Common myeloid progenitor, CD34-positive (primary cell): ENCODE results near the gene ABCB11.

Experiments used
- CTCF ChIA-PET: fragments of 350-600 bp; sonication (Branson Sonifier 250); formaldehyde crosslinking; loops from one replicate; lab custom pipeline; 2021; ENCODE audit warnings: antibody characterized with exemption; lab: Charles Lee
- POLR2A ChIA-PET: fragments of 350-600 bp; sonication (Branson Sonifier 250); formaldehyde crosslinking; loops from one replicate; lab custom pipeline; 2021; ENCODE audit warnings: antibody characterized with exemption; lab: Charles Lee
- DNase-seq, 3 donors: peaks; one replicate each; pipeline versions ENCODE4 v3.0.0 to v3.0.0-alpha.2; 2013
- H3K27ac ChIP-seq, 2 experiments: 1 replicate in 1 of 2; 2 replicates in 1 of 2; pipeline ENCODE4 v1.7.0; 2013; ENCODE audit warnings: inconsistent platforms in 2 of 2, low read length in 2 of 2, mild to moderate bottlenecking in 2 of 2, low read depth in 1 of 2, moderate library complexity in 1 of 2; ENCODE audit not compliant: severe bottlenecking in 2 of 2, insufficient read depth in 1 of 2, poor library complexity in 1 of 2
- H3K27me3 ChIP-seq, 5 experiments: replicated peaks in 2 of 5; 1 replicate in 3 of 5; 2 replicates in 2 of 5; pipeline versions ENCODE4 v1.6.1 to v1.7.0; 2013; ENCODE audit warnings: low read length in 4 of 5, mild to moderate bottlenecking in 2 of 5, moderate library complexity in 2 of 5, inconsistent platforms in 1 of 5; ENCODE audit not compliant: insufficient read depth in 5 of 5, control insufficient read depth in 4 of 5
- H3K36me3 ChIP-seq, 4 experiments: 1 replicate in 2 of 4; 2 replicates in 2 of 4; pipeline versions ENCODE4 v1.6.1 to v1.7.0; 2013; ENCODE audit warnings: low read length in 3 of 4, control low read depth in 1 of 4, mild to moderate bottlenecking in 1 of 4; ENCODE audit not compliant: control insufficient read depth in 4 of 4, insufficient read depth in 4 of 4
- H3K4me1 ChIP-seq, 4 experiments: 1 replicate in 3 of 4; 2 replicates in 1 of 4; pipeline versions ENCODE4 v1.6.1 to v1.7.1; 2013; ENCODE audit warnings: low read length in 3 of 4, mild to moderate bottlenecking in 3 of 4, control low read depth in 1 of 4, inconsistent platforms in 1 of 4, moderate library complexity in 1 of 4; ENCODE audit not compliant: control insufficient read depth in 4 of 4, insufficient read depth in 4 of 4; ENCODE audit errors: control extremely low read depth in 1 of 4
- H3K4me3 ChIP-seq, 7 experiments: 1 replicate in 4 of 7; 2 replicates in 3 of 7; pipeline versions ENCODE4 v1.5.1 to v1.7.0; 2013; ENCODE audit warnings: mild to moderate bottlenecking in 7 of 7, low read length in 6 of 7, moderate library complexity in 6 of 7, inconsistent platforms in 2 of 7, low read depth in 2 of 7, control low read depth in 1 of 7; ENCODE audit not compliant: insufficient read depth in 4 of 7, control insufficient read depth in 1 of 7; ENCODE audit errors: extremely low read depth in 1 of 7
- H3K9me3 ChIP-seq, 5 experiments: 1 replicate in 4 of 5; 2 replicates in 1 of 5; pipeline versions ENCODE4 v1.6.1 to v1.7.1; 2013; ENCODE audit warnings: low read length in 4 of 5, mild to moderate bottlenecking in 2 of 5, inconsistent platforms in 1 of 5, low read depth in 1 of 5, moderate library complexity in 1 of 5; ENCODE audit not compliant: control insufficient read depth in 4 of 5, insufficient read depth in 2 of 5; ENCODE audit errors: control extremely low read depth in 1 of 5
- WGBS: methylation state at CpG from one replicate; pipeline ENCODE4 v1.1.5; 2013; ENCODE audit not compliant: insufficient coverage; 5-methylcytosine and 5-hydroxymethylcytosine counted together

The ABCB11 gene

DNA sequence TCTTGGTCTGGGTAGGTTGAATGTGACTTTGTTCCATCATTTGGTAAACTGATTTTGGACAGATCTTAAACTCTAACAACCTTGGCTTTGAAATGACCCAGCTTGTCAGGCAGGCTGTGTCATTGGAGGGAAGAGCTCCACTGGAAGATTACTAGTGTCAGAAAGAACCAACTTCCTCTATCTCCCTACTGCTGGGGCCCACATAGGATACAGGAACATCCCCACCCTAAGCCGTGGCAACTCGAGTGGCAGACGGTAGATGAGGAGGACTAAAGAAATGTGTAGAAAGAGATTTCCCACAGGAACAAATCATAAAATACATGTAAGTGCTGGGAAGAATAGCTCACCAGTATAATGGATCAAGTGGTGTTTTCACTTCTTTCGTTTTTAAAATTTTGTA is 134.3 kb downstream of the ABCB11 start:
- no peaks in the 10 kb centered on the region for H3K4me1 ChIP-seq
- H3K27ac ChIP-seq, result no peak overlapping the region
- WGBS, result no CpG with 5 or more reads among the region's 4 CpGs
- CTCF ChIA-PET, result interaction anchor here (2.3 kb wide), 1 partner anchor 10 kb away, joined by 6 read pairs; no protein-coding TSS in a partner anchor
- H3K4me3 ChIP-seq, result no peak overlapping the region
- H3K36me3 ChIP-seq, result no peaks in the 10 kb centered on the region
- no peaks in the 10 kb centered on the region for H3K9me3 ChIP-seq
- DNase-seq, result peak in 2 of 3 donors; percentile 14 to 28
- no peaks in the 10 kb centered on the region for H3K27me3 ChIP-seq
- POLR2A ChIA-PET, result no interaction called here

DNA sequence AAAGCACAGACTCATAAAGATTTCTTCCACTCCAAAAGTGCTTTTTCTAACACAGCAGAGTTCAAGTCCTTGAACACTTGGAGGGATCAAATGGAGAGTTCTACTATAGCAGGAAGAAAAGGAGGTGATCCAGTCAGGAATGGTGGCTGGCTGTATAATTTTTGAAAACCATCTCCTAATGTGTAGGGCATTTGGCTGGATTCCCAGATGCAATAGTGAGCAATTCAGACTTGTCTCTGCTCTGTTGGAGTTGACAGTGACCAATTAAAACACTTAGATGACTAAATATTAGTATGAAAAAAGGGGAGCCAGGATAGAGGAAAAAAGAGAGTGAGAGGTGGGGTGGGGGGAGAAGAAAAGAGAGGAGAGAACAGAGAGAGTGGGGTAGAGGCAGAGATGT is 135.4 kb downstream of the ABCB11 start:
- Histone ChIP-seq H3K4me3 (no peak overlapping the region), H3K9me3 (no peaks in the 10 kb centered on the region), H3K36me3 (no peaks in the 10 kb centered on the region), H3K27me3 (no peaks in the 10 kb centered on the region), H3K27ac (no peak overlapping the region), H3K4me1 (peaks cover 0 to 1% (median under 1%) of the 10 kb centered on the region in 4 experiments)
- CTCF ChIA-PET, result interaction anchor here (2.3 kb wide), 1 partner anchor 11 kb away, joined by 6 read pairs; no protein-coding TSS in a partner anchor
- POLR2A ChIA-PET, result no interaction called here
- DNase-seq, result no peak

DNA sequence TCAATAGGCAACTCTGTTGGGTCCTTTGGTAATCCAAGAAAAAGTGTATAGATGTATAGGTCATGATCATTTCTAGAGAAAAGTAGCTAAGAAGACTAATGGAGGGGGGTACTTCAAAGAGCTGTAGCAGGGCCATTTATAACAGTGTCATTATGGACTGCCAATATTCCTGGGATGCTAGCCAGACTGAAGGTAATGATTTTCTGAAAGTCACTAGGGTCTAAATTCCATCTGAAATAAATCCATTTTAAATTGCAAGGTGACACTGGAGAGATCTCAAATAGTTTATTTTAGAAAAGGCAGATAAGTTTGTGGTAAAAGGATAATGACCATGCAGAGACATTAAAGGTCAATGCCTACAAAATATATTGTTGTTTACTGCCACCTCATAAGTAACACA is 136.4 kb downstream of the ABCB11 start:
- H3K27ac ChIP-seq, result no peak overlapping the region
- H3K4me3 ChIP-seq, result no peak overlapping the region
- no peak for DNase-seq
- CTCF ChIA-PET, result interaction anchor here (0.6 kb wide), 1 partner anchor 214 kb away, joined by 4 read pairs; no protein-coding TSS in a partner anchor
- no peaks in the 10 kb centered on the region for H3K9me3 ChIP-seq
- no peaks in the 10 kb centered on the region for H3K27me3 ChIP-seq
- H3K4me1 ChIP-seq, result peaks cover under 1 to 9% (median 4%) of the 10 kb centered on the region in 4 experiments
- POLR2A ChIA-PET, result no interaction called here
- H3K36me3 ChIP-seq, result no peaks in the 10 kb centered on the region

DNA sequence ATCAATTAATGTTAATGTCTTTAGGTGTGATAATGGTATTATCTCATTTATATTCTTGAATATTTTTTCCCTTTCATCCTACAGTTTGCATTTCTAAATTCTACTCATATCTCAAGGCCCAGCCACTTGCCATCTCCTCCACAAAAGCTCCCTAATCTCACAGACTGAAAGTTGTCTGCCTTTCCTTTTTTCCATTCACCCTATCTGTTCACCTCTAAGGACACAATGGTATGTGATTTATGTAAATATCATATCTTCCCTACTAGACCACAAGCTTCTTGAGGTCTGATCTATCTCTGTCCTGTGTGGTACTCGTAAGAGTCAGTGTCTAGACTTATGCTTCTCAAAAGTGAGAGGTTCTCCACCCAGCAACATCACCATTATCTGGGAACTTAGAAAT is 137.0 kb downstream of the ABCB11 start:
- Histone ChIP-seq H3K9me3 (no peaks in the 10 kb centered on the region), H3K27me3 (no peaks in the 10 kb centered on the region), H3K36me3 (no peaks in the 10 kb centered on the region), H3K4me3 (no peak overlapping the region), H3K27ac (no peak overlapping the region), H3K4me1 (peaks cover 7 to 15% (median 10%) of the 10 kb centered on the region in 4 experiments)
- ChIA-PET CTCF (interaction anchor here (0.6 kb wide), 1 partner anchor 213 kb away, joined by 4 read pairs; no protein-coding TSS in a partner anchor), POLR2A (no interaction called here)
- DNase-seq, result no peak
- WGBS, result 89% methylated on average over 1 of the region's 1 CpG

DNA sequence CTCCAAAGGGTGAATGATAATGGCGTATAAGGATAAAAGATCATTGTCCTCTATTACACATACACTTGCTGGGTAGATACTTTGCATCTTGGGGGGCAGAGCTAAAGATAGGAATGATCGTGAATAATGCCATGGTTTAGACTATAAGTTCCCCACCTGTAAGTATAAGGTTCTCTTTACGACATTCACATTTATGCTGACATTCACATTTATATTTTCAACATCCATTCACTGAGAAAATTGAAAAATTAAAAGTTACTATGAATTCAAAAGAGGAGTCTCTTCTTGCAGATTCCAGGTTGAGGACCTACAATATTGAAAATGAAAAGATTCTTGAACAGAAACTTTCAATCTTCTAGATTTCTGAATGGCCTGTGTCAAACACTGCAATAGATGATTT is 138.8 kb downstream of the ABCB11 start:
- Histone ChIP-seq H3K36me3 (peaks cover 0 to 8% (median 3%) of the 10 kb centered on the region in 4 experiments), H3K9me3 (no peaks in the 10 kb centered on the region), H3K27ac (no peak overlapping the region), H3K27me3 (no peaks in the 10 kb centered on the region), H3K4me3 (no peak overlapping the region), H3K4me1 (peaks cover 7 to 16% (median 10%) of the 10 kb centered on the region in 4 experiments)
- ChIA-PET POLR2A (no interaction called here), CTCF (no interaction called here)
- 100% methylated on average over 1 of the region's 3 CpGs for WGBS
- DNase-seq, result no peak

DNA sequence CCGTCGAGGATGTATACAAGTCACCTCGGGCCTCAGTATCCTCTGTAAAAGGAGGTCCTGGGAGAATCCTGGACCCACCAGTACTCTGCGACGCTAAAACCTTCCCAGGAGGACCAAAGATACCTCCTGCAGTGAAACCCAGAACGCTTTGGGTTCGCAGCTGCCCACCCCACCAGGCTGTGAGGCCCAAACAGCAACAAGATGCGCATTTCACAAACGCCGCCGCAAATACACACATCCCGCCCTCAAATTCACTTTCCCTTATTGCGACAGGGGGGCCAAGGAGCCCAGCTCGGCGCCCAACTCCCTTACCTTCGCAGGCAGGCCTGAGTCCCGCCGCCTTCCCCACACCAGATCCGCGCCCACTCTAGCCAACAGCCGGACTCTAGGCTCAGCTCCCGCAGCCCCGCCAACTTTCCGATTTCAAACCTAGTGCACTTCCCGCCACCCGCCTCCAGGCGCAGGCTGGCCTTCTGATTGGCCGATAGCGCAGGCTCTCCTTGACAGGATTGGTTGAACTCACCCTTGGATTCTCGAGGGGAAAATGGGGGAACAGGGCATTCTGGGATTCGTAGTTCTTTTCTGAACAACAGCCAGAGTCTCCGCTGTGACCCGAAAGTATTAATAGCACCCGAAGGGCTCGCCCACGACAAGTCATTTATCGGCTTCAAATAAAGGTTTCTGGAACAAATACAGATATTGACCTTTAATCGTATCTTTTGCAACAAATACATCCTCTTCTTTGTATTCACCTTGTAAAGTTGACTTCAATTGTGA is 140.9 kb downstream of the ABCB11 start, which contains the start of gene SPC25:
TSS of gene SPC25 (minus strand) at position 425 of the 777 bp plus-strand sequence. CDS start 911 bp downstream, outside the sequence.
- Histone ChIP-seq H3K27me3 (no peaks in the 10 kb centered on the region), H3K4me1 (peaks cover 7 to 16% (median 10%) of the 10 kb centered on the region in 4 experiments), H3K4me3 (peak within 1 kb of the TSS; percentile 60 to 95 (median 87)), H3K27ac (peak within 1 kb of the TSS in 1 of 2 experiments; percentile 55), H3K36me3 (peaks cover 0 to 15% (median 3%) of the 10 kb centered on the region in 4 experiments), H3K9me3 (no peaks in the 10 kb centered on the region)
- ChIA-PET POLR2A (no interaction called here), CTCF (no interaction called here)
- peak; percentile 88 to 94 (median 94) for DNase-seq
- WGBS, result under 1% methylated on average over 32 of the region's 38 CpGs

DNA sequence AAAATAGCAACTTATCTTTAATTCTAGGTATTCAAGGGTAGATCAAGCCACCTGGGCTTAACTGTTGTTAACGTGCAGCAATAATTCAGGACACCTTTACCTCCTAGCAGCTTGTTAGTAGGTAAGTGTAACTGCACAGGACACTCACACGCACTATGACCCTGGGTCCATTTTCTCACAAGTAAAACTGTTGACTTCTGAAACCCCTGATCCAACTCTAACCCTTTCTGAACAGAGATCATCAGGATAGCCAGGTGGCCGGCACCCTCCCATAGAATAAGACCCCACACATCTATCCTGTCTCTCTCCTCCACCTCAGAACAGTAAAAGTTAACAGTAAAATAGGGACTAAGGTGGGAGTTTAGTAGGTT is 141.5 kb downstream of the ABCB11 start:
- 100% methylated on average over 1 of the region's 3 CpGs for WGBS
- H3K27ac ChIP-seq, result peak overlapping the region in 1 of 2 experiments; percentile 55
- ChIA-PET POLR2A (no interaction called here), CTCF (no interaction called here)
- peak overlapping the region; percentile 60 to 95 (median 87) for H3K4me3 ChIP-seq
- DNase-seq, result no peak
- H3K4me1 ChIP-seq, result peaks cover 7 to 16% (median 10%) of the 10 kb centered on the region in 4 experiments
- no peaks in the 10 kb centered on the region for H3K9me3 ChIP-seq
- no peaks in the 10 kb centered on the region for H3K27me3 ChIP-seq
- H3K36me3 ChIP-seq, result peaks cover 0 to 20% (median 3%) of the 10 kb centered on the region in 4 experiments
